DOHH2 (cell line): ENCODE results near the gene CCDC170.
A peak's percentile ranks its signal among the peaks of the same experiment; 100 is the strongest.

Source experiments
- H3F3A ChIP-seq: fragments of 200-600 bp; sonication (generic), shearing (Covaris generic); 2 replicates; pipeline ENCODE4 v1.6.0; 2016; ENCODE audit warnings: antibody characterized with exemption, mild to moderate bottlenecking; ENCODE audit not compliant: control insufficient read depth, insufficient read depth
- H3K27ac ChIP-seq: fragments of 200-600 bp; sonication (generic); 2 replicates; pipeline ENCODE4 v1.5.1; 2014; ENCODE audit warnings: low read depth, mild to moderate bottlenecking, low read length, moderate library complexity
- H3K27me3 ChIP-seq: fragments of 200-600 bp; sonication (generic); 2 replicates; pipeline ENCODE4 v1.6.1; 2014; ENCODE audit warnings: mild to moderate bottlenecking, low read length, mixed read lengths; ENCODE audit not compliant: control insufficient read depth
- H3K36me3 ChIP-seq: fragments of 200-600 bp; sonication (generic); 2 replicates; pipeline ENCODE4 v1.6.1; 2014; ENCODE audit warnings: mild to moderate bottlenecking, low read length, moderate library complexity, mixed read lengths; ENCODE audit not compliant: control insufficient read depth
- H3K4me1 ChIP-seq: fragments of 200-600 bp; sonication (generic); 2 replicates; pipeline ENCODE4 v1.6.1; 2014; ENCODE audit warnings: mild to moderate bottlenecking, low read length, mixed read lengths; ENCODE audit not compliant: control insufficient read depth
- H3K4me2 ChIP-seq: fragments of 200-600 bp; sonication (generic); 2 replicates; pipeline ENCODE4 v1.6.0; 2014; ENCODE audit warnings: mild to moderate bottlenecking, low read length, moderate library complexity
- H3K4me3 ChIP-seq: fragments of 200-600 bp; sonication (generic); 2 replicates; pipeline ENCODE4 v1.5.1; 2014; ENCODE audit warnings: mild to moderate bottlenecking, low read length, mixed read lengths
- H3K79me2 ChIP-seq: fragments of 200-600 bp; sonication (generic); 2 replicates; pipeline ENCODE4 v1.6.1; 2014; ENCODE audit warnings: mild to moderate bottlenecking, low read length, mixed read lengths; ENCODE audit not compliant: control insufficient read depth
- H3K9me2 ChIP-seq: fragments of 200-600 bp; sonication (generic); replicated peaks from 2 replicates; pipeline ENCODE4 v1.6.1; 2014; ENCODE audit warnings: mild to moderate bottlenecking, low read length, mixed read lengths; ENCODE audit not compliant: control insufficient read depth
- H3K9me3 ChIP-seq: fragments of 200-600 bp; sonication (generic); 2 replicates; pipeline ENCODE4 v1.6.1; 2014; ENCODE audit warnings: antibody characterized with exemption, low read length, mixed read lengths; ENCODE audit not compliant: control insufficient read depth, insufficient read depth
- H4K20me1 ChIP-seq: fragments of 200-600 bp; sonication (generic); 2 replicates; pipeline ENCODE4 v1.6.0; 2014; ENCODE audit warnings: low read depth, mild to moderate bottlenecking, antibody characterized with exemption, low read length, moderate library complexity; ENCODE audit not compliant: control insufficient read depth, insufficient read depth
- EZH2phosphoT487 ChIP-seq: fragments of 200-600 bp; sonication (generic); IDR thresholded peaks from 2 replicates; pipeline ENCODE4 v1.6.1; 2017; ENCODE audit warnings: borderline replicate concordance, mild to moderate bottlenecking, antibody characterized with exemption, low read length, moderate library complexity, mixed read lengths
- TF ChIP-seq, protein P1 (sequence below): fragments of 200-600 bp; sonication (generic); IDR thresholded peaks from one replicate; pipeline ENCODE4 v1.5.1; 2014; ENCODE audit warnings: antibody characterized with exemption, mild to moderate bottlenecking, low read depth, low read length; ENCODE audit not compliant: poor library complexity, severe bottlenecking

CCDC170 gene

DNA sequence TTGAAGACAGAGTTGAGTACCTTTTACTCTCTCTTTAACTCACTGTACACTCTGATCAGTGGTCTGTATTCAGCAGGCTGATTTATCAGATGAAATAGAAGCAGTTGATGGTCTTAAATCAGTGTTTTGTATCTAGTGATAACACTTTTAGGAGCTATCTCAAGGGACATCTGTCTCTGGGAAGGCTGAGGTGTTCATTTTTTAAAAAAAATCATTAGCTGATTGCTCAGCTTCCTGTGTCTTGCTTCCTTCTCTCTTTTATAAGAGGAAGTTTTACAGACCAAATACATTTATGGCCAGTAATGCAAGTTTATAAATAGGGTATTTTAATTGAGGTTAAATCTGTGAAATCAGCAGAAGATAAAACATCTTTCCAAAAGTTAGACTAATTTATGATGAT lies 12.0 kb upstream of the CCDC170 start:
- H3K4me2 ChIP-seq = peak overlapping the region; percentile 74
- no peaks in the 10 kb centered on the region for H4K20me1 ChIP-seq
- no peaks in the 10 kb centered on the region for H3K9me2 ChIP-seq
- H3K27ac ChIP-seq = peak overlapping the region; percentile 63
- H3F3A ChIP-seq = peaks cover 3% of the 10 kb centered on the region
- no peak for TF ChIP-seq EZH2phosphoT487
- TF ChIP-seq, protein P1, sequence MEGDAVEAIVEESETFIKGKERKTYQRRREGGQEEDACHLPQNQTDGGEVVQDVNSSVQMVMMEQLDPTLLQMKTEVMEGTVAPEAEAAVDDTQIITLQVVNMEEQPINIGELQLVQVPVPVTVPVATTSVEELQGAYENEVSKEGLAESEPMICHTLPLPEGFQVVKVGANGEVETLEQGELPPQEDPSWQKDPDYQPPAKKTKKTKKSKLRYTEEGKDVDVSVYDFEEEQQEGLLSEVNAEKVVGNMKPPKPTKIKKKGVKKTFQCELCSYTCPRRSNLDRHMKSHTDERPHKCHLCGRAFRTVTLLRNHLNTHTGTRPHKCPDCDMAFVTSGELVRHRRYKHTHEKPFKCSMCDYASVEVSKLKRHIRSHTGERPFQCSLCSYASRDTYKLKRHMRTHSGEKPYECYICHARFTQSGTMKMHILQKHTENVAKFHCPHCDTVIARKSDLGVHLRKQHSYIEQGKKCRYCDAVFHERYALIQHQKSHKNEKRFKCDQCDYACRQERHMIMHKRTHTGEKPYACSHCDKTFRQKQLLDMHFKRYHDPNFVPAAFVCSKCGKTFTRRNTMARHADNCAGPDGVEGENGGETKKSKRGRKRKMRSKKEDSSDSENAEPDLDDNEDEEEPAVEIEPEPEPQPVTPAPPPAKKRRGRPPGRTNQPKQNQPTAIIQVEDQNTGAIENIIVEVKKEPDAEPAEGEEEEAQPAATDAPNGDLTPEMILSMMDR = no peak
- H3K4me1 ChIP-seq = peaks cover 21% of the 10 kb centered on the region
- peak overlapping the region; percentile 52 for H3K4me3 ChIP-seq
- H3K36me3 ChIP-seq = no peaks in the 10 kb centered on the region
- H3K27me3 ChIP-seq = no peaks in the 10 kb centered on the region
- no peaks in the 10 kb centered on the region for H3K9me3 ChIP-seq
- no peaks in the 10 kb centered on the region for H3K79me2 ChIP-seq

- Histone ChIP-seq H3K9me2 (no peaks in the 10 kb centered on the region), H4K20me1 (no peaks in the 10 kb centered on the region), H3K9me3 (no peaks in the 10 kb centered on the region), H3K27ac (peak overlapping the region; percentile 63), H3K4me1 (peaks cover 21% of the 10 kb centered on the region), H3K4me2 (peak overlapping the region; percentile 56), H3K79me2 (no peaks in the 10 kb centered on the region), H3K27me3 (no peaks in the 10 kb centered on the region), H3K4me3 (peak overlapping the region; percentile 49), H3F3A (peaks cover 3% of the 10 kb centered on the region), H3K36me3 (no peaks in the 10 kb centered on the region)
- no peak for TF ChIP-seq EZH2phosphoT487
- TF ChIP-seq, protein P1 = no peak
These were observed 11.5 kb upstream of the CCDC170 start for GRCh38 chr6:151482290-151482689.

DNA sequence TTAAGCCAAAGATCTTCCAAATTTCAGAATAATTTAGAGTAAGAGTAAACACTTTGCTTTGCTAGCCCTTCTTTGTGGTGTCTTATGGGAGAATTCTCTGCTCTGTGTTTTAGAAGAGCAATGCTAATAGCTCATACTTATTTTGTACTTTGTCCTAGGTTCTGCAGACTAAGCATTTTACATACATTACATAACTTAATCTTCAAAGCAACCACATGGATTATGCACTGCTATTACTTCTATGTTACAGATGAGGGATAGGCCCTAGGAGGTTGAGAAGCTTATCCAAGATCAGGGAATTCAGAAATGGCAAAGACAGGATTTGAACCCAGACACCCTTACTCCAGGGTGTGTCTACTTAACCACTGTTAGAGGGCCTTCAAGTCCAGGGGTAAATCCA lies 9.8 kb upstream of the CCDC170 start:
- Histone ChIP-seq H3K27ac (no peak overlapping the region), H3K9me2 (no peaks in the 10 kb centered on the region), H3K36me3 (no peaks in the 10 kb centered on the region), H3K4me3 (no peak overlapping the region), H4K20me1 (no peaks in the 10 kb centered on the region), H3K4me1 (peaks cover 21% of the 10 kb centered on the region), H3K4me2 (no peak overlapping the region), H3K79me2 (no peaks in the 10 kb centered on the region), H3F3A (peaks cover 3% of the 10 kb centered on the region), H3K9me3 (no peaks in the 10 kb centered on the region), H3K27me3 (no peaks in the 10 kb centered on the region)
- TF ChIP-seq, protein P1 = no peak
- TF ChIP-seq EZH2phosphoT487 = no peak

GRCh38 chr6:151488226-151488625 lies 5.6 kb upstream of the CCDC170 start:
- Histone ChIP-seq H3K4me1 (no peaks in the 10 kb centered on the region), H3K9me2 (no peaks in the 10 kb centered on the region), H3K79me2 (no peaks in the 10 kb centered on the region), H3K9me3 (no peaks in the 10 kb centered on the region), H3K4me3 (no peak overlapping the region), H3F3A (no peaks in the 10 kb centered on the region), H4K20me1 (no peaks in the 10 kb centered on the region), H3K27me3 (peaks cover 7% of the 10 kb centered on the region), H3K27ac (no peak overlapping the region), H3K36me3 (no peaks in the 10 kb centered on the region), H3K4me2 (no peak overlapping the region)
- no peak for TF ChIP-seq EZH2phosphoT487
- TF ChIP-seq, protein P1 = no peak
